CD1c-positive myeloid dendritic cell (primary cell): ENCODE data around the gene ZNF837.
A peak's percentile ranks its signal among the peaks of the same experiment; 100 is the strongest.
"Not testable (repeated sequence)": the region's sequence is repeated elsewhere in the genome, so short reads cannot be mapped to it uniquely, and the experiment has no call there.

Experiments used
- DNase-seq: peaks from one replicate; pipeline ENCODE4 v3.0.0-alpha.2; 2016; ENCODE audit errors: extremely low spot score

Gene ZNF837

DNA sequence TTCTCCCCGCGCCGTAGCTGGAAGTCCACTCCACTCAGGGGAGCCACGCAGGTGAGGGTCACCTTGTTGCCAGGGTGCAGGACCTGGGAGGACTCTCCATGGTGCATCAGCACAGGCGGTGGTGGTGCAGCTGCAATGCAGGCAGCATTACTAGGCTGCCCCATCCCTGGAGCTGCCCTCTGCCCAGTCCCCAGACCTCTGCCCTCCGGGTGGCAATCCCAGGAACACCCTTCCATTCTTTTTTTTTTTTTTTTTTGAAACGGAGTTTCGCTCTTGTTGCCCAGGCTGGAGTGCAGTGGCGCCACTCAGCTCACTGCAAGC, 29.3 kb downstream of the ZNF837 start:
- DNase-seq: no peak

DNA sequence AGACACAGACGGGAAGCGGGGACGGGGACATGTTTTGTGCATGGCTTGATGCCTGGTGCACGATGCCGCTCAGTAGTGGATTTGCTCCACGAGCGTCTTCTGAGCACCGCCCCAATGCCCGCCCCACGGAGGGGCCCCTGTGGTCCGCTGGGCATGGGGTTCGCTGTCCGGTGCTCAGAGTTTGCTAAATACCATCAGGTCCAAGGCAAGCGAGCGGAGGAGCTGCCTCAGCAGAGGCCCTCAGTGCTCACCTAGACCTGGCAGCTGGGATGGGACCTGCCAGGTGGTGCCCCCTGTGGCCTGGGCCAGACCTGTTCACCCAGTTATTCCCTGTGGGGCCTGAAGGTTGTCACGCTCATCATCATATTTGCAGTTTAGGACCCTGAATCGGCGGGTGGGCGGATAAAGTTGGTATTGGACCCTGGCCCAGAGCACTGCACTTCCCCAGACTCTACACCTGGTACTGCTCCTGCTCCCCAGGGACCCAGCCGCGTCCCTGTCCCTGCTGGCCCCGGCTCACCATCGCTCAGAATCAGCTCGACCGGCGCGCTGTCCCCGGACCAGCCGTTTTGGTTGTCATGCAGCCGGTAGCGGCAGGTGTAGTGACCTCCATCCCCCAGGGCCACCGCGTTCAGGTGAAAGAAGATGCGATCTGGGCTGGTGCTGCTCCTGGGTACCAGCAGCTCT, 29.8 kb downstream of the ZNF837 start:
- no peak for DNase-seq

DNA sequence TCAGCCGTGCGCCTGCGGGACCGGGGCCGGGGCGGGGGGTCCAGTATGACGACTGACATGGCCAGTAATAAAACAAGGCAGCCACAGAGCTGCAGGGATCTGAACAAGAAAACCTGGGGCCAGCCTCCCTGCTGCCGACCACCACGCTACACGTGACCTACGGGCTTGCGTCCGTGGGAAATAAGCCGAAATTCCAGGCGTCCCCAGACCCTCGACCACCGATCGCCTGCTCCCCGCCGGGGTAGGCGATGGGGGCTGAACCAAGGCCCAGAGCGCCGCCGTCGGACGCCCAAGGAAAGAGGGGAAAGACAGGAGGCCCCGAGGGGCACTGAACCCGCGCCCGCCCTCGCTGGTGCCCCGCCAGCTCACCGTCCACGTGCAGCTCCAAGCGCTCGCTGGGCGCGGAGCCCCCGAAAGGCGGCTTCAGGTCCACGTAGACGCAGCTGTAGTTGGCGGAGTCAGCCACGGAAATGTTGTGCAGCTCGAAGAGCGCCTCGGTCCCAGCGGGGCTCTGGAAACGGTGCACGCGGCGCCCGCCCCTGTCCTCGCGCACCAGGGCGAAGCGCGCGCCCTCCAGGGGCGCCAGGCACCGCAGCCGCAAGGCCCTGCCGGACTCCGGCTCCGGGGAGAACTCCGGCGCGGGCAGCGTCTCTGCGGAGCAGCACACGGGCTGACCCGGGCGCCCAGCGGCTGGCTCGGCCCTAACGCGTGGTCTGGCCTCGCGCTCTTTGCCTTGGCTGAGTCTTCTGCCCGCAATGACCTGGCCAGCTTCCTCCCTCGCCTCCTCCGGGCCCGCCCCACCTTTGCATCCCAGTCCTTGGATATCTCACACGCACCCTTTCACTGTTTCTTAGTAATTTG, 30.6 kb downstream of the ZNF837 start:
- DNase-seq: no peak

DNA sequence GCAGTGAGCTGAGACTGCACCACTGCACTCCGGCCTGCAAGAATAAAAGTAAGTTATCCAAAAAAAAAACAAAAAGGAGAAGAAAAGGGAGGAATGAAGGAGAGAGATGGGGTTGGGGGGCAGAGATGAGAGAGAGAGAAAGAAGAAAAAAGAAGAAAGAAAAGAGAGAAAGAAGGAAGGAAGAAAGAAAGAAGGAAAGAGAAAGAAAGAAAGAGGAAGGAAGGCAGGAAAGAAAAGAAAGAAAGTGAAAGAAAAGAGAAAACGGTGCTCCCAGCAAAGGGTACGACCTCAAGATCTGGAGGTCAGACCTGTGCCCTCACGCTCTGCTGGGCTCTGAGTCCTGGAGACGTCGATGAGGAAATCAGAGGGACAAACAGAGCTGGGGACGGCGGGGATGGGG, 31.2 kb downstream of the ZNF837 start:
- no peak for DNase-seq

DNA sequence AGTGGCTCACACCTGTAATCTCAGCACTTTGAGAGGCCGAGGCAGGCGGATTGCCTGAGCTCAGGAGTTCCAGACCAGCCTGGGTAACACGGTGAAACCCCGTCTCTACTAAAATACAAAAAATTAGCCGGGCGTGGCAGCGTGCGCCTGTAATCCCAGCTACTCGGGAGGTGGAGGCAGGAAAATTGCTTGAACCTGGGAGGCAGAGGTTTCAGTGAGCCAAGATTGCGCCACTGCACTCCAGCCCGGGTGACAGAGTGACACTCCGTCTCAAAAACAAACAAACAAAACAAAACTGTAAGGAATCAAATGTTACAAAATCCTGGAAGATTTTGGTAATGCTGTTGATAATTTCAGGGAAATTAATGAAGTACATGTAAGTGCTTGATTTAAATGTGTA, 32.8 kb downstream of the ZNF837 start:
- not testable (repeated sequence) for DNase-seq

DNA sequence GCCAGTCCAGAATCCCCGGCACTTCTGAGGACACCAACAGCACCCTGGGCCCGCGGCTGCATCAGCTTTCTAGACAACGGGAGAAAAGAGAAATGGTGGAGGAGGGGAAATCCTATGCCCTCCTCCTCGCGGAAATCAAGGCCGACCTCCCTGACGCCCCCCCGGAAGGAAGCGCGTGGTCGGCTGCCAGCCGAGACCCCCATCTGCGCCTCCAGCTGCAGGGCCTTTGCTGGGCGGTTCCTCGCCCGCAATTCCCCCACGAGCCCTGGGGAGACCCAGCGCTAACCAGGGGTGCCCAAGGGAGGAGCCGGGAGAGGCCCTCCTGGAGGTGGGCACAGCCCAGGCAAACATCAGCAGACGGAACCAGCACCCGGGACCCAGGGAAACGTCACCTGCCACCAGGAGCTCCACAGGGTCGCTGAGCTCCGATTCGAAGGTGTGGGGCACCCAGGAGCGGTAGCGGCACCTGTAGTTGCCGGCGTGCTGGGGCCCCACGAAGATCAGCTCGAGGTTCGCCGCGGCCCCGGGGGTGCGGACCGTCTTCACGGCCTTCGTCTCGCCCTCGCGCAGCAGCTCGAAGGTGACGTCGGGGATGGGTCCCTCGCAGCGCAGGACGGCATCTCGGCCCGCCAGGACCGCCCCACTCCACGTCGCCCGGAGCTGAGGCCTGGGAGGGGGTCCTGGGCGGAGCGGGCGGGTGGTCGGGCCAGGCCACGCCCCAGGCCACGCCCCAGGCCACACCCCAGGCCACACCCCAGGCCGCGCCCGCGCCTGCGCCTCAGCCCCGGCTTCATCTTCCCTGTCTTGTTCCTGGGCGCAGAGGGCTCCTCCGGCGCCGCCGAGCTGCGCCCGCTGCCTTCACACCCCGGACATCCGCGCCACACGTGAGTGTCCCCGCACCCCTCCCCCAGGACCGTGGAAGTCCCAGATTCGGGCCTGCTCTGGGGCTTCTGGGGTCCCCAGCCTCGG, 33.6 kb downstream of the ZNF837 start:
- DNase-seq: peak; percentile 82

DNA sequence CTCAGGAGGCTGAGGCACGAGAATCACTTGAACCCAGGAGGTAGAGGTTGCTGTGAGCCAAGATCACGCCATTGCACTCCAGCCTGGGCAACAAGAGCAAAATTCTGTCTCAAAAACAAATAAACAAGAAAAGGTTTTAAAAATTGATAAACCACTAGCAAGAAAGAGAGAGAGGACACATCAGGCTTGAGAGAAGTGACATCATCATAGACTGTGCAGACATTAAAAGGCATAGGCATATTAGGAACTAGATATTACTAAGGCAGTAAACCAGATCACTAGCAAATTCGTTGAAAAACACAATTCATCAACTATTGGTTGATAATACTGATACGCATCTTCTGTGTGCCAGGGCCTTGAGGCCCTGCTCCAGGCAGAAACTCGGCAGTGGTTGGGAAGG, 35.3 kb downstream of the ZNF837 start:
- no peak for DNase-seq

DNA sequence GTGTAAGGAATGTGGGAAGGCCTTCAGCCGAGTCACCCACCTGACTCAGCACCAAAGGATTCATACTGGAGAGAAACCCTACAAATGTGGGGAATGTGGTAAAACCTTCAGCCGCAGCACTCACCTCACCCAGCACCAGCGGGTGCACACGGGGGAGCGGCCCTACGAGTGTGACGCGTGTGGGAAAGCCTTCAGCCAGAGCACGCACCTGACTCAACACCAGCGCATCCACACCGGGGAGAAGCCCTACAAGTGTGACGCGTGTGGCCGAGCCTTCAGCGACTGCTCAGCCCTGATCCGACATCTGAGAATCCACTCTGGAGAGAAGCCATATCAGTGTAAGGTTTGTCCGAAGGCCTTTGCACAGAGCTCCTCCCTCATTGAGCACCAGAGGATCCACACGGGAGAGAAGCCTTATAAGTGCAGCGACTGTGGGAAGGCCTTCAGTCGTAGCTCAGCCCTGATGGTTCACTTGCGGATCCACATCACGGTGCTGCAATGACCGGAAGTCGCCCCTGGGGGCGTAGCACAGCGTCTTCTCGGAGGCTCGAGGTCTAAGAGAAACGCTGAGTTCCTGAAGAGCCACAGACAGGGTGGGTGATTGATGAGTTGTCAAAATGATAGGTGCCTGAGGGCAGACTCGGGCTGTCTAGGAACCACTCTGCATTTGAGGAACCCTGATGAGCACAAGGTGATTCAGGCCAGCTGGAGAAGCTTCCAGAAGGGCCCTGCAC, 41.8 kb downstream of the ZNF837 start:
- no peak for DNase-seq

DNA sequence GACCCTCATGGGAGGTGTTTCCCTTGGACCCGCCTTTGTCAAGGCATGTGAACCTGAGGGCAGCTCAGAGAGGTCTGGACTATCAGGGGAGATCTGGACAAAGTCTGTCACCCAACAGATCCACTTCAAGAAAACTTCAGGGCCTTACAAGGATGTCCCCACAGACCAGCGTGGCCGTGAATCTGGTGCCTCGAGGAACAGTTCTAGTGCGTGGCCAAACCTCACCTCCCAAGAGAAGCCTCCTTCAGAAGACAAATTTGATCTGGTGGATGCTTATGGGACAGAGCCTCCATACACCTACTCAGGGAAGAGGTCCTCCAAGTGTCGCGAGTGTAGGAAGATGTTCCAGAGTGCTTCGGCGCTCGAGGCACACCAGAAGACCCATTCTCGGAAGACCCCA, 42.5 kb downstream of the ZNF837 start:
- no peak for DNase-seq

DNA sequence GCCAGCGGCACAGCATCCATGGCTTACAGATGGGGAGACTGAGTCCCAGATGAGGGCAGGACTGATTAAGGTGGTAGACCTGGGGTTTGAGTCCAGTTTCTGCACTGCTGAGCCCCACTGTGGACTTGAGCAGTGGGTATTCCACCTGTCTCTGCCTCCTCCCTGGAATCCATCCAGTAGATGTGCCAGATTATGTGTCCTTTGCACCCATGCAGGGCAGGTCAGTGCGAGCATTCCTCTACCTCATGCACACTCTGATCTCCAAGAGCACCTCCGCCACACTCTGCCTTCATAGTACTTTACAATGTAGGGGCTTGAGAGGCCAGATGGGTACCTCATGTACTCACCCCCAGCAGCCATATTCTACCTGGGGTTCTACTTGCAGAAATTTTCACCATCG, 44.0 kb downstream of the ZNF837 start:
- DNase-seq: no peak

DNA sequence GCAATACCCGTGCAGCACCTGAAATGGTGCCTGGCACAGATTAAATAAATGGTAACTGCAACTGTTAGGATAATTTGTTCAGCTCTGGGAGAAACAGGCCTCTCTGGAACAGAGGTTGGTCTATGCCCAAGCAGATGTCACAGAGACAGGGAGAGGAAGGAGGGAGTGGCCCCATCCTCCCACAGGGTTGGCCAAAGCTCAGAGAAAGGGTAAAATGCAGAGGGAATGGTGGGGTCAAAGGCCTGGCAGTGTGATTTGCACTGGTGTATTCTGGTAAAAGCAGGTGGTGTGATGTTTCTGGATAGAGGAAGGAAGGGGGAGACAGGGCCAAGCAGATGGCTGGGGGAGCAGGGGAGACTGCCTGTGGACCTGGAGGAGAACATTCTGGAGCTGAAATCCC, 44.6 kb downstream of the ZNF837 start:
- no peak for DNase-seq

DNA sequence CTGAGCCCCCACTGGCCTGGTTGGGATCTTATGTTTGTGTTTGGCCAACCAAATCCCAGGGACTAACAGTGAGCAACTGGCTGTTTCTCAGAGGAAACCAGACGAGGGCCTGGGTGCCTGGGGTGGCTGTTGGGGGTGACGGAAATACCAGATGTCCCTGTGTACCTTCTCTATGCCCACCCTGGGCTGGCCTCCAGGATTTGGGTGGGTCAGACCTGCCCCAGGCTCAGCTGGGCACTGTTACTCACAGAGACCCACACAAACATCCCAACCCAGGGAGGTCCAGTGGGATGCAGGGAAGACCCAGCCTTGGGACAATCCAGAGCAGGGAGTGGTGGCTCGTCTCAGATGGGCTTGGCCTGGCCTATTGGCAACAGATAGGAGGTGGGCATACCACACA, 45.2 kb downstream of the ZNF837 start:
- DNase-seq: no peak

DNA sequence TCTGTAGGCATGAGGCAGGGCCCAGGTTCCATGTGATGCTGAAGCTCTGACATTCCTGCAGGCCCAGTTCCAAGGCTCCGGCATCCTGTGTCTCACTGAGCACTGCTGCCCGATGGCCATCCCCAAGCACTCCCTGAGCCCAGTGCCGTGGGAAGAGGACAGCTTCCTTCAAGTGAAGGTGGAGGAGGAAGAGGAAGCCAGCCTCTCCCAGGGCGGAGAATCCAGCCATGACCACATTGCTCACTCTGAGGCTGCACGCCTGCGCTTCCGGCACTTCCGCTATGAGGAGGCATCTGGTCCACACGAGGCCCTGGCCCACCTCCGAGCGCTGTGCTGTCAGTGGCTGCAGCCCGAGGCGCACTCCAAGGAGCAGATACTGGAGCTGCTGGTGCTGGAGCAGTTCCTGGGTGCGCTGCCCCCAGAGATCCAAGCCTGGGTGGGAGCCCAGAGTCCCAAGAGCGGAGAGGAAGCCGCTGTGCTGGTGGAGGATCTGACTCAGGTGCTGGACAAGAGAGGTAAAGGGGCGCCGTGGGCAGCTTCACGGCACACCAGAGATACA, 46.1 kb downstream of the ZNF837 start:
- peak; percentile 57 for DNase-seq

DNA sequence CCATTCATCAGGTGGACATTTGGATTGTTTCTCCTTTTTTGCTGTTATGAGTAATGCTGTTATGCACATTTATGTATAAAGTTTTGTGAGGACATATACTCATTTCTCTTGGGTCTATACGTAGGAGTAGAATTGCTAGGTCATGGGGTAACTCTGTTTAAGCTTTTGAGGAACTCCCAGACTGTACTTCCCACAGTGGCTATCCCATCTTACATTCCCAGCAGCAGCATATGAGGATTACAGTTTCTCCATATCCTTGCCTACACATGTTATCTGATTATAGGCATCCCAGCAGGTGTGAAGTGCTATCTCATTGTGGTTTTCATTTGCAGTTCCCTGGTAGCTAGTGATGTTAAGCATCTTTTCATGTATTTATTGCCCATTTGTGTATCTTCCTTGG, 48.1 kb downstream of the ZNF837 start:
- peak; percentile 54 for DNase-seq

DNA sequence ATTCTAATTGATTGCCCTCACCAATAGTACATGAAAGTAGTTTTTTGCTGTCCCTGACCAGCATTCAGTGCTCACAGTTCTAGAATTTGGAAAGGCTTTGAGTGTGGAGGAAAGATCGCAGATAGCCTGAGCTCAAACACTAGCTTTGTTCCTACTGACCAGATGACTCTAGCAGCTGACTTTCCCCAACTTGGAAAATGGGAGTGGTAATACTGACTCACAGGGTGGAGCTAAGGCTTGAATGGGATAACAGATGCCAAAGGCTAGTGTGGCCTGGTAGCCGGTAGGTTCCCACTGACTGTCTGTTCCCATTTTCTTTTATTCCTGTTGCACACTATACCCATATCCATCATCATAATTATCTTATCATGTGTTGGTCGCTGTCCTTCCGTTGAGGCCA, 50.4 kb downstream of the ZNF837 start:
- no peak for DNase-seq

DNA sequence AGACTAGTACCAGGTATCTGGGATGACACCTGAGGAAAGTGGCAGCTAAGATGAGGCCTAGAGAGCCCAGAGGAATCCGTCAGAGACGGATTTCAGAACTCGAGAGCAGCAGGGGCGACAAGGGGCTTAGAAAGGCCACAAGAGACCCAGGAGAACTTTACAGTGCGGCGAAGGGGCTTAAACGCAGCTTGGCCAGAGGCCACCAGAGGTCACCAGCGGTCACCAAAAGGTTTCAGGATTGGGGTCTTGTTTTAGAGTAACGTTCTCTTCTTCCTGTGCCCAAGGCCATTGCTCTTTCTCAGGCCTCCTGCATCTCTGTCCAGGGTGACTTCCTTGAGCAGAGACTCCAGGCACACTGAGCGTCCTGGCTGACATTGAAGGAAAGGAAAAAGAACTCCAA, 51.8 kb downstream of the ZNF837 start:
- no peak for DNase-seq

DNA sequence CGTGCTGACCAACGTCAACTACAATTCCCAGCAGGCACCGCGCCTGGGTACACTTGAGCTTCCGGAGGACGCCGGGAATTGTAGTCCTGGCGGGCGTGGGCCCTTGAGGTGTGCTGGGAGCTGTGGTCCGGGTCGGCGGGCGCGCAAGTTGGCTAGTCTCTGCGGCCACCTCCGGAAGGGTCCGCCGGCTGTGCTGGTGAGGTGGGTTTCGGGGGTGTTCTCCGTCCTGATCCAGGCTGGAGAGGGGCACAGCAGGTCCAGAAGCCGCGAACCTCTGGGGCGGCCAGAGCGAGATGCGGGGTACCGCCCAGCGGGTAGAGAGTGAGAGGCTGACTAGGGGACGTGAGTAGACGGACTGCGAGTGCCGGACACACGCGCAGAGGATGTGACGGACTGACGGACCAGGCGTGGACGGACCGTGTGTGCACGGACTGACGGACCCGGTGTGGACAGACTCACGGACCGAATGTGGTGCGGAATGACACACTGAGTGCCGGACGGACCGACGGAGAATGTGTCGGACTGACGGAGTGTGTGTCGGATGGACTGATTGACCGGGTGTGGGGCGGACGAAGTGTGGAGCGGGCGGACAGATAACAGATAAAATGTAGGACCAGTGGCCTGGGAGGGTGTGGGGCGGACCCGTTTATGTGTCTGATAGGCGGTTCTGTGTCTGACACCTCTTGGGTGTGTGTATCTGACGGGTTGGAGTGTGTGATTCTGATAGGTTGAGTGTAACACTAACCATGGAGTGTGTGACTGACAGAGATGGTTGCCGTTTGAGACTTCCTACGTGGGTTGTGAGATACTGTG, 53.7 kb downstream of the ZNF837 start, which contains the start of gene ZSCAN22:
Gene ZSCAN22, plus strand, starts transcription at position 81 of the 813 bp plus-strand sequence. CDS start 7,809 bp downstream, outside the sequence.
- peak; percentile 96 for DNase-seq

DNA sequence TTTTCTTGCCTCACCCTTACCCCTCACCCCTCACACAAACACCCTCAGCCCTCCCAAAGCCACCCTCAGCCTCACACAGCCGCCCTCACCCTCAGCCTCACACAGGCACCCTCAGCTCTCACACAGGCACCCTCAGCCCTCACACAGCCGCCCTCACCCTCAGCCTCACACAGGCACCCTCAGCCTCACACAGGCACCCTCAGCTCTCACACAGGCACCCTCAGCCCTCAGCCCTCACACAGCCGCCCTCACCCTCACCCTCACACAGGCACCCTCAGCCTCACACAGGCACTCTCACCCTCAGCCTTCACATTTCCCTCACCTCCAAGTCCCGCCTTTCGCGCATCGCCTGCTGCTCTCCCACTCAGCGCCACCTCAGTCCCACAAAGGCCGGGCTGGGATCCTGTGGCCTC, 54.3 kb downstream of the ZNF837 start:
- no peak for DNase-seq

DNA sequence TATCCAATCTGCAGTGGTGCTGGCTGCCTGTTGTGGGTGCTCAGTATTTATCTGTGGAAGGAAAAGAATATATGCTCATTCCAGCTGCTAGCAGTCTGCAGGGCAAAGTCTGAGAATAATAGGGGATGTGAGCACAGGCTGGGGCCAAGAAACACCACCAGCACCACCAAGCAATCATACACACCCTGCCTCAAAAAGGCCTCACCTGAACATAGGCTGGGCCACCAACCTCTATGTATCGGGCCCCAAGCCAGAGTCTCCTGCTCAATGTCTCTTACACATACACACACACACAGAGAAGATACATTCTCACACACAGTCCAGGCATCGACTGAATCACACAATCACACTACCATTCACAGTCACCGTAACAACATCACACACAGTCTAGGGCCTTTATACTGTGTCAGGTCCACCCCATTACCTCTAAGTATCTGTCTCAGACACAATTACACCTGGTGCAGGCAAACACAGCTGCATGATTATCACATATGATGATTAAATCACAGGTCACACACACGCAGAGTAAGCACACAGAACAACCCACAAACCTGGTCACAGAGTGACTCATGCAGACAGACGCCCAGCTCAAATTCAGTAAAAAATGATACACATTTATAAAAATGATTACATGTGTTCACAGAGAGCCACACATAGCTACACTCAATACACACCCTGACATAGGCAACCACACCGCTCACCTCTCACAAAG, 55.4 kb downstream of the ZNF837 start:
- no peak for DNase-seq

DNA sequence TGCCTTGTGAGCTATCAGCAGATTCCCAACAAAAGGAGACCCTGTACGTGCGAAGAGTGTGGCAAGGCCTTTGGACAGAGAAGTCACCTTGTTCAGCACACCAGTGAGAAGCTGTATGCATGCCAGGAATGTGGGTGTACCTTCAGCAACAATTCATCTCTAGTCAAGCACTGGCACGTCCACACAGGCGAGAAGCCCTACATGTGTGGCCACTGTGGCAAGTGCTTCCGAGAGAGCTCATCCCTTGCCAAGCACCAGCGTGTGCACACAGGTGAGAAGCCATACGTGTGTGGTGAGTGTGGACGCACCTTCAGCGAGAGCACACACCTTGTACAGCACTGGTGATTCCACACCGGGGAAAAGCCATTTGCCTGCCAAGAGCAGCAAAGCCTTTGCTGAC, 61.6 kb downstream of the ZNF837 start:
- no peak for DNase-seq
